ENCODE data around the gene PDE11A.

PDE11A gene

GRCh38 chr2:177753682-177754491 is 318.7 kb downstream of the PDE11A start:
- peak; percentile 40 to 51 for DNase-seq

GRCh38 chr2:177748360-177748759 is 324.2 kb downstream of the PDE11A start:
- no peak for DNase-seq

GRCh38 chr2:177747384-177747783 is 325.2 kb downstream of the PDE11A start:
- no peak for DNase-seq

- DNase-seq, result no peak
These were observed 326.2 kb downstream of the PDE11A start for GRCh38 chr2:177746358-177746757.

GRCh38 chr2:177745531-177745930 is 327.0 kb downstream of the PDE11A start:
- DNase-seq, result no peak

GRCh38 chr2:177742851-177743250 is 329.7 kb downstream of the PDE11A start:
- DNase-seq, result no peak

GRCh38 chr2:177741866-177742265 is 330.7 kb downstream of the PDE11A start:
- no peak for DNase-seq

GRCh38 chr2:177740700-177741099 is 331.9 kb downstream of the PDE11A start:
- peak in 1 of 2 experiments; percentile 13 for DNase-seq

GRCh38 chr2:177738461-177739235 is 333.9 kb downstream of the PDE11A start:
- DNase-seq, result no peak

GRCh38 chr2:177735318-177735803 is 337.2 kb downstream of the PDE11A start:
- no peak for DNase-seq

- DNase-seq, result no peak
These were observed 339.2 kb downstream of the PDE11A start for GRCh38 chr2:177733322-177733855.

GRCh38 chr2:177731384-177731783 is 341.2 kb downstream of the PDE11A start:
- DNase-seq, result no peak

- no peak for DNase-seq
These were observed 341.8 kb downstream of the PDE11A start for GRCh38 chr2:177730792-177731191.

GRCh38 chr2:177730363-177730762 is 342.2 kb downstream of the PDE11A start:
- no peak for DNase-seq

GRCh38 chr2:177728920-177729319 is 343.7 kb downstream of the PDE11A start:
- DNase-seq, result no peak

- DNase-seq, result no peak
These were observed 344.2 kb downstream of the PDE11A start for GRCh38 chr2:177728399-177728765.

- no peak for DNase-seq
These were observed 344.8 kb downstream of the PDE11A start for GRCh38 chr2:177727577-177728398.

GRCh38 chr2:177726931-177727348 is 345.6 kb downstream of the PDE11A start:
- DNase-seq, result no peak

- DNase-seq, result peak; percentile 74 to 84
These were observed 347.9 kb downstream of the PDE11A start for GRCh38 chr2:177724398-177725287.

GRCh38 chr2:177723235-177723634 is 349.3 kb downstream of the PDE11A start:
- DNase-seq, result no peak

- no peak for DNase-seq
These were observed 350.6 kb downstream of the PDE11A start for GRCh38 chr2:177721818-177722567.

Measured in NCI-H446 (cell line).